ENCODE measurements around the gene HSD17B8.
A peak's percentile ranks its signal among the peaks of the same experiment; 100 is the strongest.

Gene HSD17B8

GRCh38 chr6:33192671-33193602 lies 11.5 kb upstream of the HSD17B8 start:
- peak; percentile 51 for DNase-seq

- no peak for DNase-seq
These were observed 10.8 kb upstream of the HSD17B8 start for GRCh38 chr6:33193619-33194018.

DNA sequence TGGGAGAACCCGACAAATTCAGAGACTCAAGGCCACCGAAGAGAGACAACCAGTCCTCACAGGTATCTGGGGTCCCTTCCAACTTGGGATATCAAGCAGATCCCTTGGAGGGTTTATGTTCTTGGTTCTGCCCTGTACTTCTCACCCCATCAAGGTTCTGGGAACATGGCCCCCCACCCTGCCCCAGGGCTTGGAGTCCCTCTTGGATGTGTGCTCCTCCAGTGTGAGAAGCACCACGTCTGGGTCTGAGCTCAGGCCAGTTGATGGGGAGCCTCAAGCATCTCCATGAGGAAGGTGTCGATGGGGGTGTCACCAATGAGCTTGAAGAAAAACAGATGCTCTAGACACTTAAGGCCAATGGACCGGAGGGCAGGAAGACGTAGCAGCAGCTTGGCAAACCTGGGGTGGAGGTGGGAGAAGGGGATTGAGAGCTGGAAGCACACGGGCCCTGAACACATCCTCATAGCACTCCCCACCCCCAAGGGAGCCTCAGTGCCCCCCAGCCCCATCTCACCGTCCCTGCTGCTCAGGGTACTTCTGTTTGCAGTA lies 9.9 kb upstream of the HSD17B8 start:
- DNase-seq = no peak

DNA sequence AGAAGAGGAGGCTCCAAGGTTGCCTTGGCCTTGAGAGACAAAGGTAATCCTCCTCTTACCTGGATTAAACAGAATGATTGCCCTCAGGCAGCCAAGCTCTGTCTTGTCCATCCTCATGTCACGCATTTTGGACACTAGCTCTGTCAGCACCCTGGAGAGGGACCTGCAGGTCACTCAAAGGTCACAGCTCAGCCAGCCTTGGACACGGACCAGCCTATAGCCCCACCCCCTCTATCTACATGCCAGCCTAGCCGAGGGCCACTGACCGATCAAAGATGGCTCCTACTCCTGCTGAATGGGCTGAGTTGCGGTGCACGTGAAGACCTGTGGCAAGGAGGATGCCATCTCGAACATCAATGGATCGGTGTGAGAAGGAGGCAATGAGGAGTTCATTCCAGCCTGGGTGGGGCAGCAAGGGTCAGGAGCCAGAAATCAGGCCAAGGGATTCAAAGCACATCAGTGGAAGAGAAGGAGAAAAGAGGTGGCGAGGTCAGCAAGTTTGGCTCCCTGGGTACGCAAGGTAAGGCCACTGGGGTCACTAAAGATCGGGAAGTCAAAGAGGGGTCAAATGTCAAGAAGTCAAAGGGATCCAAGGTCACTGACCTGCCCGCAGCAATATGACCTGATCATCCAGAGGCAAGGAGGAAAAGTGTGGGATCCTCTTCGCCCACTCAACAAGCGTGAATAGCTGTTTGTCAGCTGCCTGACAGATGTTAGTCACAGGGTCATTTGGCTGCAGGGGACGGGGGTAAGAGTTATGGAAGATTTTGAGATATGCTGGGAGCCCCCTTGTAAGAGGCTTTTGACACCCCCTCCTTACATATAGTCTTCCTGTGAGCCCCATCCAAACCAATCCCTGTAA lies 8.9 kb upstream of the HSD17B8 start:
- no peak for DNase-seq

- peak; percentile 85 for DNase-seq
These were observed 6.9 kb upstream of the HSD17B8 start for GRCh38 chr6:33197431-33198048.

GRCh38 chr6:33198159-33198852 lies 6.1 kb upstream of the HSD17B8 start:
- no peak for DNase-seq

GRCh38 chr6:33198853-33199436 lies 5.5 kb upstream of the HSD17B8 start:
- no peak for DNase-seq

DNA sequence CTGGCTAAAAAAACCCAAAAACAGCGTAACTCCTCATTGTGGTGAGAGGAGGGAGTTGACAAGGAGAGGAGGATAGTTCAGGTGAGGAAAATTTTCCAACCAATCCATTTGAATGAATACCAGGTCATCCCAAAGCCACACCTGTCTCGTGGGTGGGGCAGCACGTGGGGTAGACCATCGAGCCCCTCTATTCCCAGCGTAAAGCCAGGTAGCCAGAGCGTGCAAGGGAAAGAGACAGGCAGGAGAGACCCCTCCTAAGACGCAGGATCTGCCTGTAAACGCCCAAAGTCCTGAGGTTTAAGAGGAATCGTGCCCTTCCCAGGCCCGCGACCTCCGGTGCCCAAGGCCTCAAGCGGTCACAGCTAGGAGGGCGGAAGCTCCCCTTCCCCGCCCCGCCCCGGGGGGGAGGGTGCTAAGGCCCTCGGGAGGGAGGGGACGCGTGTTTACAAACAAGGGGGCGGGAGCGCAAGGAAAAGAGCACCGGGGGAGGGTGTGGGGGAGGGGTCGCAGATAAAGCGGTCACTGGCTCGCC lies 4.7 kb upstream of the HSD17B8 start:
- DNase-seq = peak; percentile 74

DNA sequence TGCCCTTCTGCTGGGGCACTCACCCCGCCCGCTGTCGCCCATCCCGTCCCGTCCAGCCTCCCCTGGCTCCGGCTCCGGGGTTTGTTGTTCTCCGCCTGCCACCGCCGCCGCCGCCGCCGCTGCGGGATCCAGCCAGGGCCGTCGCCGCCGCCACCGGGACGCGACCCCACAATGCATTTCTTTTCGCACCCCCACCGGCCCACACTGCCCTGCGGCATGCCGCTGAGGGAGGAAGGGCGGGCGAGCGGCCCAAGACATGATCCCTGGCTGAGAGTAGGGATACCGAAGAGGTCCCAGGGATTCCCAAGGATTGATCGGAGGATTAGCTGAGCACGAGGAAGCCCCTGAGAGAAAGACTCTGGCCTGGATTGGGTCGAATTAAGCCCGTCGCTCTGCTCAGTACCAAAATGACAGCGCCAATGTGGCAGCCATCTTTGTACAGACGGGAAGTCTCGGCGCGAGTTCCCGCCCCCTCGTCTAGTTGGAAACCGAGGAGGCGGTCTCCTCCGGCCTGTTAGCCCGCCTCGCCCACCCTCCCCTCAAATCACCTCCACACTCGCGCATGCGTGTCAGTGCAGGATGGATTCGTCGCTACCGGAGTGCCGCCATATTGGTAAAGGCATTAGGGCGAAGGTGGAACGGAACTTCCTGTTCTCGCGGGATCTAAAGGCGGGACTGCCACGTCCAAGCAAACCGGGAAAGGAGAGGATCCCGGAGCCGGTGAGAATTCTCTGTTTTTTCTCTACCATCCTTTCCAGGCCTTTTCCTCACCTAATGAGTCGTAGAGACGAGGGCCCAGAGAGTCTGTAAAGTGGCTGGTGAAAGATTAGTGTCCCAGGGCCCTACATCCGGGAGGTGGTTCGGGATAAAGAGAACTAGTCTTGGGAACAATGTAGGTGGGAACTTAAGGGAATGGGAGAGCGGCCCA lies 4.0 kb upstream of the HSD17B8 start, which contains the start of the genes RXRB and SLC39A7:
Gene RXRB (minus strand): TSS at position 447 of the 928 bp plus-strand sequence. CDS start 189 bp downstream, at position 258.
Gene SLC39A7 (plus strand): TSS at position 649 of the 928 bp plus-strand sequence. CDS start 379 bp downstream, outside the sequence.
- peak; percentile 98 for DNase-seq

DNA sequence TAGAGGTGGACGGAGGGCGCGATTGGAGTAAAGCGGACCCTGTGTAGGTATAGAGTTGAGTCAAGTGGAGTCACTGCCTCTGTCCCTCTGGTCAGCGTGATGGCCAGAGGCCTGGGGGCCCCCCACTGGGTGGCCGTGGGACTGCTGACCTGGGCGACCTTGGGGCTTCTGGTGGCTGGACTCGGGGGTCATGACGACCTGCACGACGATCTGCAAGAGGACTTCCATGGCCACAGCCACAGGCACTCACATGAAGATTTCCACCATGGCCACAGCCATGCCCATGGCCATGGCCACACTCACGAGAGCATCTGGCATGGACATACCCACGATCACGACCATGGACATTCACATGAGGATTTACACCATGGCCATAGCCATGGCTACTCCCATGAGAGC lies 3.3 kb upstream of the HSD17B8 start:
- no peak for DNase-seq

DNA sequence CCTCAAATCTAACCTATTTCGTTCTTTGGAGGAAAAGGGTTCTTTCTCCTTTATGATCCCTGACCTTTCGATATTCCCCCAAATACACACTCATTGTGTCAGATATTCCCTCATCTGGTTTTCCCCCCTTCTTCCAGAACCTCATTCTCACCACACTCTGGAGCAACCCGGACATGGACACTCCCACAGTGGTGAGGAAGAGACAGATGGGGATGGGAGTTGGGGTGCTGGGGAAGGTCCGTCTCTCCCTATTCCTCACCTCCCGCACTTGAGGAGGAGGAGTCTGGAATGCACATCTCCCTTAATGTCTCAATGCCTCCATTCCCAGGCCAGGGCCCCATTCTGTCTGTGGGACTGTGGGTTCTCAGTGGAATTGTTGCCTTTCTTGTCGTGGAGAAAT lies 2.5 kb upstream of the HSD17B8 start:
- no peak for DNase-seq

GRCh38 chr6:33202799-33203198 lies 1.7 kb upstream of the HSD17B8 start:
- no peak for DNase-seq

DNA sequence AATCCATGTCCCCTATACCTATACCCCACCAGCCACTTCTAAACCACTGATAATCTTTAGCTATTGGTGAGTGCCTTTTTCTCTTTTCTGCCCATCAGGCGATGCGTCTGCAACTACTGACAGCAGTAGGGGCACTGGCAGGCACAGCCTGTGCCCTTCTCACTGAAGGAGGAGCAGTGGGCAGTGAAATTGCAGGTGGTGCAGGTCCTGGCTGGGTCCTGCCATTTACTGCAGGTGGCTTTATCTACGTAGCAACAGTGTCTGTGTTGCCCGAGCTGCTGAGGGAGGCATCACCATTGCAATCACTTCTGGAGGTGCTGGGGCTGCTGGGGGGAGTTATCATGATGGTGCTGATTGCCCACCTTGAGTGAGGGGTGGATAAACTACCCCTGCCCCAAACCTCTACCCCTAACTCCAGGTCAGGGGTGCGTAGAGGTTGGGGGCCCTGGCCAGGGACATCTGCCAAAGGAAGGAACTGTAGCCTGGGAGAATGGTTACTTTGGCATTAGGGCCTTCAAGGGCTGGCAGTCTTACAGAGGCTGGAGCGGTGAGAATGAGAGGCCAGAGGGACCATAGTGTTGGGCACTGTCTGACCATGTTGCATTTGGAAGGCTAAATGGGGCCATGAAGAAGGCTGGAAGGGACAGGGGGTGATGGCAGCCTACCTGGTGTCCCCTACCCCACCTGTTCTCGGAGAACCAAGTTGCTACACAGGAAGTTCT lies 851 bp upstream of the HSD17B8 start:
- DNase-seq = no peak

- no peak for DNase-seq
These were observed 365 bp upstream of the HSD17B8 start for GRCh38 chr6:33204165-33204414.

DNA sequence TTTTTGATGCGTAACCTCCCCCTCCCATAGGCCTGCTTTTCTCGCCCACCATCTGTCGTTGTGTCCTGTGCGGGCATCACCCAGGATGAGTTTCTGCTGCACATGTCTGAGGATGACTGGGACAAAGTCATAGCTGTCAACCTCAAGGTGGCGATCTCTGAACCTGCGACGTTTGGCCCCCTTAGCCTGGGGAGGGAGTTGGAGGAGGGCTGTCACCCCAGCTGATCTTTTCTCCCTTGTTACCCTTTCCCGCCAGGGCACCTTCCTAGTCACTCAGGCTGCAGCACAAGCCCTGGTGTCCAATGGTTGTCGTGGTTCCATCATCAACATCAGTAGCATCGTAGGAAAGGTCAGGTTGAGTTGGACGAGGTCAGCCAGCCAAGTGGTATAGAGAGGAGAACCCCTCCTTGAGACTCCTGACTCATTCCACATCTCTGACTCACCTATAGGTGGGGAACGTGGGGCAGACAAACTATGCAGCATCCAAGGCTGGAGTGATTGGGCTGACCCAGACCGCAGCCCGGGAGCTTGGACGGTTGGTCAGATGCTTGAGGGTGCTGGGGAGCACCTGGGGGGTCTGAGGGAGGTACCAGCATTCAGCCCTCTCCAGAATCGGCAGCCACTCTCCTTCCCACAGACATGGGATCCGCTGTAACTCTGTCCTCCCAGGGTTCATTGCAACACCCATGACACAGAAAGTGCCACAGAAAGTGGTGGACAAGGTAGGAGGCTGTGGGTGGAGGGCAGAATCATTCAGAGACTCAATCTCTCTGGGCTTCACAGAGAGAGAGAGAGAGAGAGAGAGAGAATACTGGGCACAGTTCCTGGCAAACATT lies 954 bp downstream of the HSD17B8 start:
- no peak for DNase-seq

DNA sequence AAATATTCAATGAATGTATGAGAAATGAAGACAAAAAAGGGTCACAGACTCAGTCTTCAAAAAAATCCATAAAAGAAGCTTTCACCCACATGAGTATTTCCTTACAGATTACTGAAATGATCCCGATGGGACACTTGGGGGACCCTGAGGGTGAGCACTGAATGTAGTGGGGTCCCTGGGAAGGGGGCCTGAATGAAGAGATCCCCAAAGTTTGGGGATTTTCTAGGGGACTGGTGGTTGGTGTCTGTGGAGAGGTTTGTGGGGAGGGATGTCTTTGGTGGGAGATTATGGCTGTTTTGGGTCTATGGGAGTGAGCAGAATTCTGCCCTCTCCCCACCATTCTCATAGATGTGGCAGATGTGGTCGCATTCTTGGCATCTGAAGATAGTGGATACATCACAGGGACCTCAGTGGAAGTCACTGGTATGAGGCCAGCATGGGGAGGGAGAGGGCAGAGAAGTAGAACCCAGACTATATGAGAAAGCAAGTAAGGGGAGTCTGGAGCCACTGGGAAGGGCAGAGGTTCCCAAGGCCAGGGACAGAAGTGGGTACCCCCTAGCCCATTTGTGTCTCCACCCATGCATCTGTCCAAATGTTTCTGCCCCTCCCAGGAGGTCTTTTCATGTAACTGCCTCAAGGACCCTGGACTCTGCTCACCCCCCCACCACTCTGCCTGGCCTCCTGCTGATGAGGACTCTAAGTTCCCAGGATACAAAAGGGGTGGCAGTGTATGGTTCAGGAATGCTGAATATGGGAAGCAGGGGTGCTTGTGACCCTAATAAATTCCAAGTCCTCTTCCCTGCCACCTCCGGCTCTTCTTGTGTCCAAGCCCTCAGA lies 1.8 kb downstream of the HSD17B8 start:
- no peak for DNase-seq

GRCh38 chr6:33206864-33207551 lies 2.6 kb downstream of the HSD17B8 start:
- no peak for DNase-seq

Measured in NCI-H2227 treated with DMSO at 0.1 percent for 48 hours (cell line).